K562 (cell line): ENCODE measurements around the gene SGSH. TPM values are rescaled to one million over a fixed set of nuclear protein-coding genes. Genes with fewer than 3 reads are reported as not detected.

Source experiments
- ATAC-seq: fragments of 200-7000 bp; cut with Tn5 transposase; 3 replicates; pipeline ENCODE4 v1.9.1; 2020; ENCODE audit warnings: moderate library complexity
- BruUV-seq: library from RNA; stranded (reverse); fragments of 400-500 nt; replicated peaks from 2 replicates; lab custom pipeline; 2021; lab: Mats Ljungman, UMichigan
- CTCF ChIA-PET: fragments of 300-600 bp; formaldehyde crosslinking; extraction: SDS; loops from one replicate; lab custom pipeline; 2021; ENCODE audit warnings: low intra/inter-chr PET ratio; lab: Yijun Ruan, JAX
- POLR2A ChIA-PET: fragments of 300-600, 350-650 bp; sonication (Branson Sonifier 250); formaldehyde crosslinking; extraction: SDS; loops from one replicate; lab custom pipeline; 2021; ENCODE audit warnings: antibody characterized with exemption, inconsistent platforms; lab: Yijun Ruan, JAX
- DNase-seq, 4 experiments: peaks; one replicate each; pipeline versions ENCODE4 v3.0.0 to v3.0.0-alpha.2; 2011 to 2018; ENCODE audit warnings: low spot score in 3 of 4, mixed read lengths in 3 of 4; ENCODE audit errors: extremely low read depth in 1 of 4
- FAIRE-seq: peaks from 2 replicates; lab custom pipeline; 2011; peaks lifted over from hg19 to GRCh38; lab: Jason Lieb, UNC
- H2AFZ ChIP-seq: 2 replicates; pipeline ENCODE4 v1.6.0; 2011; ENCODE audit warnings: low read depth, low read length, control low read depth, inconsistent platforms
- H3K27ac ChIP-seq: fragments of 200-600 bp; 3 replicates; pipeline ENCODE4 v1.8.0; 2011; ENCODE audit warnings: low read depth, mild to moderate bottlenecking, control low read depth, inconsistent platforms, low read length, moderate library complexity, mixed read lengths; ENCODE audit errors: extremely low read depth
- H3K27me3 ChIP-seq, 2 experiments: fragments of 300-600 bp in 1 of 2; 2 replicates in 1 of 2; 3 replicates in 1 of 2; pipeline versions ENCODE4 v1.6.0 to v1.8.0; 2011; ENCODE audit warnings: inconsistent platforms in 2 of 2, low read length in 2 of 2, mild to moderate bottlenecking in 1 of 2, mixed read lengths in 1 of 2, moderate library complexity in 1 of 2; ENCODE audit not compliant: control insufficient read depth in 2 of 2, insufficient read depth in 2 of 2
- H3K36me3 ChIP-seq: fragments of 300-600 bp; 3 replicates; pipeline ENCODE4 v1.8.0; 2011; ENCODE audit warnings: mild to moderate bottlenecking, low read length, inconsistent platforms; ENCODE audit not compliant: control insufficient read depth, insufficient read depth
- H3K4me1 ChIP-seq, 2 experiments: fragments of 200-600 bp in 1 of 2; replicated peaks in 1 of 2; 2 replicates in 1 of 2; 3 replicates in 1 of 2; pipeline versions ENCODE4 v1.5.1 to v1.8.0; 2011; ENCODE audit warnings: inconsistent platforms in 2 of 2, low read length in 2 of 2, mild to moderate bottlenecking in 1 of 2, mixed read lengths in 1 of 2, moderate library complexity in 1 of 2; ENCODE audit not compliant: control insufficient read depth in 2 of 2, insufficient read depth in 2 of 2
- H3K4me2 ChIP-seq: 2 replicates; pipeline ENCODE4 v1.6.1; 2011; ENCODE audit warnings: low read length, control low read depth, inconsistent platforms, mixed read lengths; ENCODE audit not compliant: insufficient read depth
- H3K4me3 ChIP-seq: fragments of 200-600 bp; sonication (generic), shearing (Covaris generic); 2 replicates; pipeline ENCODE4 v1.5.1; 2016; ENCODE audit warnings: control low read depth, inconsistent platforms
- H3K79me2 ChIP-seq: fragments of 200-600 bp; 3 replicates; pipeline ENCODE4 v1.8.0; 2011; ENCODE audit warnings: low read length, inconsistent platforms; ENCODE audit not compliant: control insufficient read depth, insufficient read depth
- H3K9ac ChIP-seq, 2 experiments: 2 replicates each; pipeline versions ENCODE4 v1.6.0 to v1.6.1; 2011; ENCODE audit warnings: low read depth in 2 of 2, low read length in 2 of 2, control low read depth in 1 of 2, inconsistent platforms in 1 of 2, mild to moderate bottlenecking in 1 of 2, mixed read lengths in 1 of 2; ENCODE audit not compliant: insufficient read depth in 1 of 2
- H3K9me1 ChIP-seq: one replicate; pipeline ENCODE4 v1.6.0; 2011; ENCODE audit warnings: inconsistent platforms, mild to moderate bottlenecking, low read length, moderate library complexity; ENCODE audit not compliant: control insufficient read depth, insufficient read depth
- H3K9me3 ChIP-seq: replicated peaks from 2 replicates; pipeline ENCODE4 v1.5.1; 2011; ENCODE audit warnings: low read depth, low read length, inconsistent platforms; ENCODE audit not compliant: control insufficient read depth, insufficient read depth
- H4K20me1 ChIP-seq: replicated peaks from 2 replicates; pipeline ENCODE4 v1.6.1; 2011; ENCODE audit warnings: low read length, inconsistent platforms, mixed read lengths; ENCODE audit not compliant: control insufficient read depth, insufficient read depth
- EP400 ChIP-seq: fragments of 450-650 bp; IDR thresholded peaks from 2 replicates; pipeline ENCODE4 v1.6.1; 2017; ENCODE audit warnings: antibody characterized with exemption, mild to moderate bottlenecking, moderate library complexity
- KLF16 ChIP-seq: IDR thresholded peaks from 2 replicates; pipeline ENCODE4 v1.6.1; 2016; ENCODE audit warnings: antibody characterized with exemption
- MAFF ChIP-seq: IDR thresholded peaks from 2 replicates; pipeline ENCODE4 v1.6.1; 2012; ENCODE audit warnings: low read length, improper control_type of control experiment
- NR4A1 ChIP-seq, 2 experiments: fragments of 250-450 bp in 1 of 2; fragments of 450-650 bp in 1 of 2; sonication (Bioruptor Pico) in 1 of 2; IDR thresholded peaks; 2 replicates each; pipeline versions ENCODE4 v1.4.0 to v1.6.1; 2016 to 2020; ENCODE audit warnings: mild to moderate bottlenecking in 2 of 2, missing compliant biosample characterization in 1 of 2, missing genetic modification characterization in 1 of 2, moderate library complexity in 1 of 2
- PBX2 ChIP-seq, 2 experiments: IDR thresholded peaks in 1 of 2; conservative IDR thresholded peaks in 1 of 2; 2 replicates each; pipeline ENCODE4 v1.6.1; 2016; ENCODE audit warnings: low read depth in 2 of 2, mild to moderate bottlenecking in 1 of 2, missing compliant biosample characterization in 1 of 2, missing genetic modification characterization in 1 of 2, moderate library complexity in 1 of 2
- ZBTB49 ChIP-seq: sonication (generic); formaldehyde crosslinking; IDR thresholded peaks from 2 replicates; pipeline ENCODE4 v1.8.0; 2022; ENCODE audit warnings: missing genetic modification reagents, mild to moderate bottlenecking, borderline replicate concordance
- ZNF830 ChIP-seq: fragments of 250-450 bp; sonication (Bioruptor Pico); IDR thresholded peaks from 2 replicates; pipeline ENCODE4 v1.5.0; 2021; ENCODE audit warnings: mild to moderate bottlenecking
- WGBS: fragments of 100-300 bp; shearing (Covaris generic); methylation state at CpG from one replicate; pipeline ENCODE4 v1.1.6; 2016; ENCODE audit warnings: low coverage, mixed read lengths; ENCODE audit not compliant: insufficient coverage; ENCODE audit errors: missing lambda C conversion rate; 5-methylcytosine and 5-hydroxymethylcytosine counted together
- in situ Hi-C: fragments of 300-500 bp; cut with MboI; formaldehyde crosslinking; loops from 4 replicates; pipeline ENCODE4 v1.15.0; 2018; ENCODE audit warnings: inconsistent platforms, mixed read lengths
- intact Hi-C: fragments of 100-400 bp; cut with micrococcal nuclease; formaldehyde crosslinking; loops from 2 replicates; pipeline ENCODE4 v1.14.2; 2022
- polyA plus RNA-seq, 8 experiments: library from polyadenylated mRNA; depleted of rRNA in 4 of 8; stranded (reverse) in 5 of 8; unstranded in 3 of 8; fragments of >200 nt; fragmentation: Nextera tagmentation in 2 of 8; fragmentation: Illumina TruSeq in 1 of 8; extraction: Ambion mirVana in 2 of 8; extraction: Trizol in 1 of 8; gene quantifications; 2 replicates each; pipeline versions ENCODE4 v1.2.1 to v1.2.3, GENCODE V29; 2011 to 2014; ENCODE audit warnings: inconsistent platforms in 1 of 8, missing spikeins in 1 of 8
- total RNA-seq, 7 experiments: library from RNA; depleted of rRNA in 6 of 7; stranded (reverse); fragments of >200 nt in 6 of 7; fragmentation: Illumina TruSeq in 2 of 7; extraction: Trizol in 2 of 7; gene quantifications; 2 replicates each; pipeline versions ENCODE4 v1.2.1 to v1.2.3, GENCODE V29; 2011 to 2021; ENCODE audit warnings: low replicate concordance in 1 of 7

SGSH gene
- total and polyA plus RNA-seq, 9 of the 15 experiments (the other 6 are each of a cell fraction or from before 2014, with no cell fraction given) = 0.25 to 15.7 (median 4.9) TPM

- H3K9me1 ChIP-seq = no peaks in the 10 kb centered on the region
- in situ Hi-C loops (no loop called here), intact Hi-C loops (no loop called here)
- DNase-seq (no peak), ATAC-seq (no peak), FAIRE-seq (no peak)
- no peaks in the 10 kb centered on the region for H3K27me3 ChIP-seq
- H3K27ac ChIP-seq = no peak overlapping the region
- H3K79me2 ChIP-seq = no peaks in the 10 kb centered on the region
- POLR2A ChIA-PET = no interaction called here
- peaks cover 3 to 27% of the 10 kb centered on the region in 2 experiments; a peak in 4 of 5 replicates for H3K4me1 ChIP-seq
- H3K4me2 ChIP-seq = no peak overlapping the region
- BruUV-seq = no TSS peak
- 87% methylated on average over 33 of the region's 48 CpGs for WGBS
- no peak overlapping the region for H3K4me3 ChIP-seq
- H2AFZ ChIP-seq = no peak overlapping the region
- TF ChIP-seq MAFF (no peak), EP400 (no peak), KLF16 (no peak), ZNF830 (CRISPR knock-in tag) (no peak), ZBTB49 (CRISPR knock-in tag) (no peak), NR4A1 (CRISPR knock-in tag; IDR thresholded peaks at IDR 0.05) (no peak), NR4A1 (tag; IDR thresholded peaks at IDR 0.05) (no peak), PBX2 (CRISPR knock-in tag; IDR thresholded peaks at IDR 0.05; ENCODE audit: low read depth) (no peak), PBX2 (tag; conservative IDR thresholded peaks at IDR 0.05; ENCODE audit: low read depth) (no peak)
- TF ChIP-seq, all 486 proteins: peak for 0
- Histone ChIP-seq H3K36me3 (peaks cover 44% of the 10 kb centered on the region; the same call in 1 of the 3 replicates), H3K9me3 (no peaks in the 10 kb centered on the region), H3K9ac (0 out of 4 replicates have a peak overlapping the region, but pooled peaks of 1 of the 2 experiments have one; percentile 8), H4K20me1 (0 out of 2 replicates have a peak, but pooled peaks cover 7% of the 10 kb centered on the region)
- CTCF ChIA-PET = no interaction called here
Measured at GRCh38 chr17:80214012-80214877, 5.9 kb downstream of the SGSH start.
